Thoracic aorta (tissue), 2 donors: Measurements from ENCODE around the gene LPAR1. TPM values are rescaled to one million over a fixed set of nuclear protein-coding genes. Genes with fewer than 3 reads are reported as not detected.

Experiments used
- ATAC-seq: fragments of 150-250 bp; one replicate; pipeline ENCODE4 v1.8.0; 2017; ENCODE audit warnings: low read depth; ENCODE audit not compliant: insufficient number of reproducible peaks, low FRiP score
- DNase-seq: peaks from one replicate; pipeline ENCODE4 v3.0.0-alpha.2; 2020; ENCODE audit warnings: low spot score
- H3K27ac ChIP-seq, 2 donors: fragments of 200-600 bp; sonication (generic); 1 replicate in 1 of 2; 2 replicates in 1 of 2; pipeline ENCODE4 v1.5.1; 2016; ENCODE audit warnings: mild to moderate bottlenecking in 2 of 2, moderate library complexity in 2 of 2
- H3K27me3 ChIP-seq: fragments of 200-600 bp; sonication (generic); replicated peaks from 2 replicates; pipeline ENCODE4 v1.6.0; 2016; ENCODE audit warnings: mild to moderate bottlenecking; ENCODE audit not compliant: insufficient read depth
- H3K36me3 ChIP-seq: fragments of 200-600 bp; sonication (generic); one replicate; pipeline ENCODE4 v1.5.1; 2016
- H3K4me1 ChIP-seq, 2 donors: fragments of 200-600 bp; sonication (generic); 1 replicate in 1 of 2; 2 replicates in 1 of 2; pipeline versions ENCODE4 v1.5.1 to v1.6.0; 2016; ENCODE audit warnings: low read depth in 2 of 2, mild to moderate bottlenecking in 1 of 2; ENCODE audit not compliant: control insufficient read depth in 1 of 2
- H3K4me3 ChIP-seq: fragments of 200-600 bp; sonication (generic); 2 replicates; pipeline ENCODE4 v1.5.1; 2016; ENCODE audit warnings: mild to moderate bottlenecking
- H3K9me3 ChIP-seq: fragments of 200-600 bp; sonication (generic); 2 replicates; pipeline ENCODE4 v1.5.1; 2016
- total RNA-seq, 2 donors: library from RNA; depleted of rRNA; stranded (reverse); fragments of >200 nt; gene quantifications; one replicate each; pipeline versions ENCODE4 v1.1.0 to v1.2.3, GENCODE V29; 2016
- TF ChIP-seq, protein P1 (sequence below): fragments of 200-600 bp; sonication (generic); IDR thresholded peaks from one replicate; pipeline ENCODE4 v1.5.1; 2019; ENCODE audit warnings: antibody characterized with exemption

Gene LPAR1
- total RNA-seq, 2 donors from 2014 or later: 85.1 to 94.0 TPM

DNA sequence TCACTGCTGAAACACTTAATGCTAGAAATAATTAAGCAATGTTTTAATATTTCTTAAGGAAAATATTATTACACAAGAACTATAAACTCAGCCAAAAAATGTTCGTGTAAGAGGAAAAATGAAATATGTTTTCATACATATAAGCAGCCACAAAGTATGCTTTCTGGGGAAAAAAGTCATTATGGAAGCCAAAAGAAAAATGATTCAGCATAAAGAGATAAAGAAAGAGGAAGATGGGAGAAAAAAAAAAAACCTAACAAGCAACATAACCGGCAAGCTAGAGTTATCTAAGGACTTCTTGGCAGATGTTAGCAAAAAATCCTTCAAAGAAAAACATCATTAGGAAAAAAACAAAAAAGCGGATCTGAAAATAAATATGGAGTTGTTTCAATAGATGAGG, 190.6 kb downstream of the LPAR1 start:
- TF ChIP-seq, protein P1, sequence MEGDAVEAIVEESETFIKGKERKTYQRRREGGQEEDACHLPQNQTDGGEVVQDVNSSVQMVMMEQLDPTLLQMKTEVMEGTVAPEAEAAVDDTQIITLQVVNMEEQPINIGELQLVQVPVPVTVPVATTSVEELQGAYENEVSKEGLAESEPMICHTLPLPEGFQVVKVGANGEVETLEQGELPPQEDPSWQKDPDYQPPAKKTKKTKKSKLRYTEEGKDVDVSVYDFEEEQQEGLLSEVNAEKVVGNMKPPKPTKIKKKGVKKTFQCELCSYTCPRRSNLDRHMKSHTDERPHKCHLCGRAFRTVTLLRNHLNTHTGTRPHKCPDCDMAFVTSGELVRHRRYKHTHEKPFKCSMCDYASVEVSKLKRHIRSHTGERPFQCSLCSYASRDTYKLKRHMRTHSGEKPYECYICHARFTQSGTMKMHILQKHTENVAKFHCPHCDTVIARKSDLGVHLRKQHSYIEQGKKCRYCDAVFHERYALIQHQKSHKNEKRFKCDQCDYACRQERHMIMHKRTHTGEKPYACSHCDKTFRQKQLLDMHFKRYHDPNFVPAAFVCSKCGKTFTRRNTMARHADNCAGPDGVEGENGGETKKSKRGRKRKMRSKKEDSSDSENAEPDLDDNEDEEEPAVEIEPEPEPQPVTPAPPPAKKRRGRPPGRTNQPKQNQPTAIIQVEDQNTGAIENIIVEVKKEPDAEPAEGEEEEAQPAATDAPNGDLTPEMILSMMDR: no peak
- DNase-seq: no peak
- Histone ChIP-seq H3K36me3 (no peaks in the 10 kb centered on the region), H3K27me3 (no peaks in the 10 kb centered on the region), H3K4me3 (peak overlapping the region; percentile 39), H3K9me3 (no peaks in the 10 kb centered on the region), H3K4me1 (peaks cover 4 to 12% of the 10 kb centered on the region in 2 donors), H3K27ac (peak overlapping the region in 1 of 2 donors; percentile 1)
- ATAC-seq: no peak

DNA sequence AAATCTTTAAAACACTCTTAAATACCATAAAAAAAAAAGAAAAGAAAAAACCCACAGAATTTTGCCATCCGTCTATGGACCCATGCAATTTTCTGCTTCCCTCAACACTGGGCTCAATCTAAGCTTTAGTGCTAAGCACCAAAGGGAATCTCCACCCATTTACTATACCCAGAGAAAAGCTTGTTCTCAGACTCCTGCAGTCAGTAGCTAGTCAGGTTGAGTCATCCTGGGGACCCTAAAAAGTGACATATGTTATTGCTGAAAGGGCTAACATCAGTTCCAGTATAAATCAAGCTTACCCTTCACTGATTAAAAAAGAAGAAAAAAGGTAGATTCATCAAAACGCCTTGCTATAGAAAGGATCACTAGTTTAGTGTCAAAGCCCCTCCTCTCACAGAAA, 192.1 kb downstream of the LPAR1 start:
- Histone ChIP-seq H3K27ac (no peak overlapping the region), H3K36me3 (no peaks in the 10 kb centered on the region), H3K27me3 (no peaks in the 10 kb centered on the region), H3K4me1 (peaks cover 4 to 12% of the 10 kb centered on the region in 2 donors), H3K9me3 (no peaks in the 10 kb centered on the region), H3K4me3 (no peak overlapping the region)
- TF ChIP-seq, protein P1: no peak
- ATAC-seq: no peak
- DNase-seq: no peak

DNA sequence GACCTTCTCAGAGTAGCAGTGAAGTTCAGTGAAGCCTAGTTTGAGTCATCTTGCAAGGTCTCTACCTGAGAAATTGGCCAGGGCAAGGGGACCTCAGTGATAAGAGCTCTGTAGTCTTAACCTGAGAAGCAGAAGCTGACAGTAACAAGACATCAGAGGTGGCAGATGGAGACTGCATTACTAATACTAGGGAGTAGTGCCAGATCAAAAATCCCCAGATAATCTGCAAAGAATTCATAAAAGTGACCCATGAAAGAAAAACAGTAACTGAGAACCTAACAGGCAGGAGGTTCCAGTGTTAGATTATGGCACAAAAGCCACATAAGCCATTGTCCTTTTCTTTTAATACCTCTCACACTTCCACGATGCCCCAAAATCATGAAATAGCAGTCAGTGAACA, 194.1 kb downstream of the LPAR1 start:
- H3K27me3 ChIP-seq: no peaks in the 10 kb centered on the region
- H3K4me1 ChIP-seq: peaks cover 4 to 12% of the 10 kb centered on the region in 2 donors
- H3K36me3 ChIP-seq: no peaks in the 10 kb centered on the region
- no peak overlapping the region for H3K4me3 ChIP-seq
- no peaks in the 10 kb centered on the region for H3K9me3 ChIP-seq
- no peak for DNase-seq
- TF ChIP-seq, protein P1: no peak
- no peak overlapping the region for H3K27ac ChIP-seq
- no peak for ATAC-seq

DNA sequence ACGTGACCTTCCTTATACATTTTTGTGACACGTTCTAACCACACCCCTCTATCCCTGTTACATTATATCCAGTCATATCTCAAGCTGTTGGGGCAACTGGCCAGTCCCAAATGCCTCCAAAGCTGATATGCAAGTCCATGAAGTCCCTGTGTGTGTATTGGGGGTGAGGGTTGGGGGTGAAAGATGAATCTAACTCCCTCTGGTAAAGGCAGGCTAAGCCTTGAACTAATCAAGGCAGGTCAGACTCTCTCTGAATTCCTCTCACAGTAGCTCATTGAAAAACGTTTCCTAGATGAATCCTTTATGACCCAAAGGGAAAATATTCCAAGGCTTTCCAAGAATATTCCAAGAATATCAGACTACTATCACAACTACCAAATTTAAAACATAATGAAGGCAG, 195.3 kb downstream of the LPAR1 start:
- Histone ChIP-seq H3K4me3 (no peak overlapping the region), H3K27ac (no peak overlapping the region), H3K9me3 (no peaks in the 10 kb centered on the region), H3K4me1 (peaks cover 4 to 9% of the 10 kb centered on the region in 2 donors), H3K27me3 (no peaks in the 10 kb centered on the region), H3K36me3 (no peaks in the 10 kb centered on the region)
- ATAC-seq: no peak
- DNase-seq: no peak
- TF ChIP-seq, protein P1: no peak

DNA sequence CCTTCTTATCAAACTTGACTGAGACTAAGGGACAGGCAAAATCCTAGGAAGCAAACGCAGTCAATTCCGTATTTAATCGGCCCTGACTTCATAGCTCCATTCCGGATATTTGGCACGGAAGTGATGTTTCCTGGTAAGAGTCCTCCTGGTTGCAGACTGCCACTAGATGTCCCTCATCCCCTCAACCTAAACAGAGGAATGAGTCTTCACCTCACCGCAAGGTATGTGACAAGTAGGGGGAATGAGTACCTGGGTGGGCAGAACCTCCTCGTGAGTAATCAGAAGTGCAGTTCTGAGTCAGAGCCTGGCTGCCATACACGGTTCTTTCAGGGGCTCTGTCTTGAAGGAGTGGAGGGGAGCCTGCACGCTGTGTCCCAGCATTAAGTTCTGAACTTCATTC, 196.1 kb downstream of the LPAR1 start:
- no peak overlapping the region for H3K27ac ChIP-seq
- no peak for DNase-seq
- no peaks in the 10 kb centered on the region for H3K27me3 ChIP-seq
- TF ChIP-seq, protein P1: no peak
- H3K4me3 ChIP-seq: no peak overlapping the region
- no peaks in the 10 kb centered on the region for H3K9me3 ChIP-seq
- no peak for ATAC-seq
- H3K4me1 ChIP-seq: peaks cover under 1% of the 10 kb centered on the region in 2 donors
- no peaks in the 10 kb centered on the region for H3K36me3 ChIP-seq
